Endometrial microvascular endothelial cells (primary cell): ENCODE results near the gene CABCOCO1. TPM values are rescaled to one million over a fixed set of nuclear protein-coding genes. Genes with fewer than 3 reads are reported as not detected.

ENCODE experiments used
- in situ Hi-C: cut with HindIII; loops from 2 replicates; pipeline ENCODE4 v1.10.0; 2017; ENCODE audit warnings: low sequenced_read_pairs, low pct_unique_long_range_greater_than_20kb; ENCODE audit errors: inconsistent ontology term
- total RNA-seq: library from RNA; depleted of rRNA; stranded (reverse); fragments of >200 nt; gene quantifications from one replicate; pipeline ENCODE4 v1.2.3, GENCODE V29; 2015; ENCODE audit errors: inconsistent ontology term

Gene CABCOCO1
- total RNA-seq, 1 donor from 2014 or later: 0.28 TPM

DNA sequence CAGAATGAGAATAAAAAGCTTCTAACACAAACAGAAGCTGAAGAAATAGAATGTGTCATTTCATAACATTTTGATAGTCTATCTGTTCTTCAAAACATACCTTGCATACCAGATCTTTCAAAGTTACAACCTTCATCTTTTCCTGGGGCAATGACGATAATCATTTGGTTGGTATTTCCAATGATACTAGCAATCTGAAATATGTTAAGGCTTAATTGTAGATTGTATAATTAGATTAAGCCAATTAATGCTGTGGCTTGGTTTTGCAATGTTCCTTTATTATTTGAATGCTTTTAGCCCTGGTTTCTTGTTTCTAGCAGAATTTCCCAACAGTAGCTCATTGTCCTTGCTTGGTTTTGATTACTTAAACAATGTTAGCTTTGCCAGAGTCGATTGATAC is 84.6 kb downstream of the CABCOCO1 start:
- in situ Hi-C loops: no loop called here

DNA sequence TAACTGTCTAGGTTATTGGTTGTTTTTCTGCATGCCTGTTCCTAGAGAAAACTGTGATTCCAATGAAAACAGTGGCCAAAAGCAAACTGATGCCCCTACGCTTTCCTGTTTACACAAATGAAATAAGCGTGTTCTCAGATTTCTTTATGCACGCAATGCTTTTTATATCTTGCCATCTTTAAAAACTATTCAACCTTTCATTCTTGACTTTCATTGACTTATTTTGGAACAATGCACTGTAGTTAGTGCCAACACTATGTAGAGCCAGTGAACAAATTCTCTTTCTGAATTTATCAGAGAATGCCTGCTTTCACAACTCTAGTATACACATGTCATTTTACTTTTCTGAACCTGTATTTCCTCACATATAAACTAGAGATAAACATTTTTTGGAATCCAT is 86.6 kb downstream of the CABCOCO1 start:
- in situ Hi-C loops: no loop called here

DNA sequence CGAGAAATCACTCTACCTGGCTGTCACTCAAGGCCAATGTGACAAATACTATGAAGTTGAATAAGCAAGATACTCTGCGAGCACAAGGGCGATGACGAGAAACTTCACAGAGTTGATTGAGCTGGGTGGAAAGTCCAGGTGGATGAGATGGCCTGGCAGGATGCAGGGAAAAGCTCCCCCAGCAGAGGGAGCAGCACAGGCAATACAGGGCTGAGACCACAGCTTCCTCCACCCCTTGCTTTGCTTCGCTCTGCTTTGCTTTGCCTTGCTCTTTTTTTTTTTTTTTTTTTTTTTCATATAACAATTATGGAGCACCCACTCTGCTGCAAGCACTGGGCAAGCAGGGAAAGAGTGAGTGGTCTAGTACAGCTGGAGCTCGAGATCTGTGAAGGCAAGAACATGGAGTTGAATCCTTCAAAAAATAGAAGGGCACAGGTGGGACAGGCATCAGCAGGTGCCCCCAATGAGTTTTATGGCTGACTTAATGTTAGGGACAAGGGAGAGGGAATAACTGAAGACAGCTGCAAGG is 88.3 kb downstream of the CABCOCO1 start:
- in situ Hi-C loops: no loop called here

DNA sequence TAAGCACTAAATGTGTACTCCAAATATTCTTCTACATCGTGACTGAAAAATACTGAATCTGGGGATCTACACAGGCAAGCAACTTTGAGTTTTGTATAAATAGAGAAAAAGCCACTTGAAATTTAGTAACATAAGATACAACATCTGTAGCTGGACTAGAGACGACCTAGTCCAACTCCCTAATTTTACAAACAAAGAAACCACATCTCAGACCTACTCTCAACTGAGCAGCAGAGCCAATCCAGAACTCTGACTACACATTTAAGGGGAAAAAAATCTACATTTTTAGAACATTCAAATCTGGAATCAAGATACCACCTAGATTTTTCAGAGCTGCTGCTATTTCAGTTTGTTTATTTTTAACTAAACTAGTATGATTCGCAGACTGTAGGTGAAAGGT is 88.9 kb downstream of the CABCOCO1 start:
- in situ Hi-C loops: no loop called here

DNA sequence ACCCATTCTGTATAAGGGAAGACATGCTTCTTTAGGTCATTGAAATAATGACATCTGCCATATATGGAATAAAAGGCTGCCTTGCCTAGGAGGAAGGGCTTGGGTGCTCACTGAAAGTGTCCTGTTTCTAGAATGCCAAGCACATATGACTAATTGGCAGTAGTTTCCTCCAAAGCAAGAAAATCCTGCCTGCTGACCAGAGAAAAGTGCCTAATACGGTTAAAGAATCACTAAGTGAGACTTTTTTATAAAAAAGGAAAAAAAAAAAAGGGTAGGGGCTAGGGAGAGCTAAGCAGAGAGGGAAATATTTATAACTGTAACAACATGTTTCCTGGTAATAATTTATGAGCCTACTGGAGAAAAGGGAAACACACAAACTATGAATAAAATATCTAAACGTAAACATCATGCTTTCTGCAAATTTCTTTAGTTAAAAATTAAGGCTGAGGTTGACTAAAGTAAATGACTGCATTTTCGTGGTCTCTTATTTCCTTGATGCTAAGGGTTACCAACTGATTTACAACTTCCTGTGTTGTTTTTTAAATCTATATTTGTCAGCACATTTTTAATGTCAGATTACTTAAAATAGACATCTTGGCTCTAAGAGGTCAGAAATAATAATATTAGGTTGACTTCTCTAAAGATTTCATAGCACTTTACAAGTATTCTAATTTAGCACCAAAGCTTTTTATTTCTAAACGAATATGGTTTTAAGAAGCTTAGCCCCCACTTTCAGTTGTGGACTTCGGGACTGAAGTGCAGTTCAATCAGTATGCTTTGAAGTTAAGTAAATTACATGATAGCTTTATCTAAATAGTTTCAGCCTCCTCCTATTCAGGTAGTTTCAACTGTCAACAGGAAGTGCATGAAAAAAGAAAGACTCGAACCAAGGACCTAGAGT is 89.6 kb downstream of the CABCOCO1 start:
- in situ Hi-C loops: no loop called here

DNA sequence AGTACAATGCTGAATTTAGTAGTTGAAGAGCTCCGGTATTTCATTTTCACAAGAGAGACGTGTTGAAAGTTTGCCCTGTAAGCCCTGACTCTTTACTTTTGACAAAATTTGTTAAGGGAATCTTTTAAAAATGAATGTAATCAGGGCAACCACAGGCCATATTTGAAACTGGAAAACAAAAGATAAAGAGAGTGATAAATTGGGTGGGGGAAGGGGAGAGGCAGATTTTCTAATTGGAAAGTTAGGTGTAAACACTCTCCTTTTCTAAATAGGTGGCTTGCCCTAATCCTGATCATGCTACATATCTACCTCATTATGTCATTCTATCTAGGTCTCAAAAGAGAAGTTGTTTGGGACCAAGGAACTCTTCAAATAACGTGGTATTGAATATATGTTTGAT is 90.7 kb downstream of the CABCOCO1 start:
- in situ Hi-C loops: no loop called here

DNA sequence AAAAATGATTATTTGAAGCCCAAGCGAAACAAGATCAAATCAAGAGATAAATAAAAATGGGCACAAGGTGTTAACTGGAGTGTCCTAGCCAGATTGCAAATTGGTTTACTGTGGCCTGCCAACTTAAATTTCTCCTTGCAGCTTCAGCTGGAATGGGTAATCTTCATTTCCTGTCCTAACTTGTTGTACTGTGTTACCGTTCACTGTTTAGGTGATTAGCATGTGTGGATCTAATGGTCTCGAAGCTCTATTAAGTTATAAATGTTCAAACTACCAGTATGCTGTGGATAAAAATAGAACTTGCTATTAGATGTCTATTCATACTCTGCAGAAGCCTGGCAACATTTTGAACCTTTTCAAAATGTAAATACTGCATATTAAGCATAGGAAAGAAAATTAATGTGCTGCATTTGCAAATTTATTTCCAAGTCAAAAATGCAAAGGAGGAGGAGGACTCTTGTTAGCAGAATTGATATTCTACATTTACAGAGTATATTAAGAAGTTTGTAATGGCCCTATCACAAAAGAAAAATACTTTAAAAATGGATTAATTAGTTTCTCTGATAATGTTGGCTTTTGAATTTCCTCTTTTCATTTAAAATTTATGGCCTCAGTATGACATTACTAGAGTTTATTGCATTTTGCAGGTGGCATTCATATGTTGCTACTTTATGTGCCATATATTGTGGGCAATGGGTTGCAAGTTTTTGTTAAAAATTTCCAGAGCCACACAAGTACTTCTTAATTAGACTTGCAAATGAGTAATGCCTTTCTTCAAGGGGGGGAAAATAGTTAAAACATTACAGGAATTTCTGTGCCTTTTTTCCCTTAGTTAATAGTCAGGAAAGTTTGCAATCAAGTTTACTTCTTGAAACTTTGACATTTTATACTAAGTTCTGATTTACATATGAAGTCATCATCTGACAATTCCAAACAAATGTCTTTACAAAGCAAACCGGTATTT is 92.1 kb downstream of the CABCOCO1 start:
- in situ Hi-C loops: no loop called here

DNA sequence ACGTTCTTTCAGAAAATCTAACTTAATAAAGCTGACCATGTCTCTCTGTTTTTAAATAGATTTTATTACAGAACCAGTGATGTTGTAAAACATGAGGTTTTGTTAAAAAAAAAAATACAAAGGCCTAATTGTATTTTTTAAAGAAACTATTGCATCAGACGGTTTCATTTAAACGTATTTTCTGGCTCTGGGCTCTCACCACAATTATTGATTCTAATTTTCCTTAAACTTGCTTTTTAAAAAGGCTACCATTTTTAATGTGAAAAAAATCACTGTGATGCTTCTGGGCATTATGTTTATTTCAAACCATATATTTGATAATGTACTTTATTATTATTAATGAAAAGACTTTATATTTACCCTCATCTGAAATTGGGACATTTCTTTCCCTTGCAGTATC is 94.3 kb downstream of the CABCOCO1 start:
- in situ Hi-C loops: no loop called here

DNA sequence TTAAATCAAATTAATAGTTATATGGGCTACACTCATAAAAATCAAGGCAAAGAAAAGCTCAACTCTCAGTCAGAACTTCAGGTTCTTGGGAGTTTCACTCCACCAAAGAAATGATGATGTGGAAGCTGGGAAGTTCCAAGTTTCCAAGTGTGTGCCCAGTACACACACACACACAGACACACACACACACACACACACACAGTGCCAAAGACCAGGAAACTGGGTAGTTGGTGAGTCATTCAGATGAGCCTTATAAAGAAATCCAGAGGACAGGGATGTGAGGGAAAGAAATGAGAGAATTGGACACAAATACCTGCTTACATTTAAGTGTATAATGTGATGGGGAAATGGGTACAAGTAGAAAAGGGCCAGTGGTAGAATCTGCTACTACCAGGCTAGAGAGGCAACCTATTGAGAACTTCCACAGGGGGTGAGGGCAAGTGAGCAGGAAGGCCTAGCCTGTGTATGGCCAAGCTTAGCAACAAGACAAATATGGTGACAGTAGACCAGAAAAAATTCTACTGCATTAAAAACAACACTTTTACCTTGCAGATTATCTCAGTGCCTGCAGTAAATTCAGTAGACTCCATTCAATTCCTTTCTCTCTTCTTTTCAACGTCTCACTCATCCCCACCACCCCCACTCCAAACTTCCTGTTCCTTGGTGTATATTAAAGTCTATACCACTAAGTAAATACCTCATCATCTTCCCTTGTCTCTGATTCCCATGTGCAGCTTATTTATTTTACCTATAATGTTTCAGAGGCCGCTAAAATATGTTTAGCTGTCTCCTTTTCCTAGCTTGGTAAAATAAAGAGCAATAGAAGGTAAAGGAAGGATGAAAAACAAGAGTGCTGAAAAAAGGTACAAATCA is 95.0 kb downstream of the CABCOCO1 start:
- in situ Hi-C loops: no loop called here

DNA sequence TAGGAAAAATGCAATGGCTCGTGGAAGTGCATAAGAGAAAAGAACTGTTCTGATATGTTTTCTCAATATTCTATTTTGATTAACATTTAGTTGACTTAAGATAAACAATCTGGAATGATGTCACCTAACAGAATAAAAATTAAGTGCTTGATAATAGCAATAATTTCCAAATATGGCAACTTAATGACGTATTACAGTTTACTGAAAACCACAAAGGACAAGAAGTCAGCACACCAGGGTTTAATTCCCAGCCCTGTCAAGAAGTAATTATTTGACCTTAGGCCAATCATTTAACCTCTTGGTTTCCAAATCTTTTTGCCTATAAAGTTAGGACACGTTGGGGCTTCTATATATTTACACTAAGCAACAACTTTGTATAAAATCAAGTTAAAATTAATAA is 95.7 kb downstream of the CABCOCO1 start:
- in situ Hi-C loops: no loop called here

DNA sequence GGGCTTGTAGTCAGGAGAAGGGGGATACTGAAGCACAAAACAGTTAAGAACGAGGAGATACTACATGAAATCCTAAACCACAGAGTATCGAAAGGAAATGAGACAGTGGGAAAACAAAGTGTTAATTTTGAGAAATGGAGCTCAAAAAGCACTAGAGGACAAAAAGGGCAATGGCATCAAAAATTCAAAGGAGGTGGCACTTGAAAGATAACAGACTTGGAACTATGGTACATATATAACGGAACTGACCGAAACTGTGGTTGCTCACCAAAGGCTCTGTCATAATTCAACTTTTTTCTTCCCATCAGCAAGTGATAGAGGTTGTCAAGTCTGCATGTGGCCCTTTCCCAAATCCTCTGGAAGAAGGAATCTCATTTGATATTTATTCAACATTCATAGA is 97.0 kb downstream of the CABCOCO1 start:
- in situ Hi-C loops: no loop called here

DNA sequence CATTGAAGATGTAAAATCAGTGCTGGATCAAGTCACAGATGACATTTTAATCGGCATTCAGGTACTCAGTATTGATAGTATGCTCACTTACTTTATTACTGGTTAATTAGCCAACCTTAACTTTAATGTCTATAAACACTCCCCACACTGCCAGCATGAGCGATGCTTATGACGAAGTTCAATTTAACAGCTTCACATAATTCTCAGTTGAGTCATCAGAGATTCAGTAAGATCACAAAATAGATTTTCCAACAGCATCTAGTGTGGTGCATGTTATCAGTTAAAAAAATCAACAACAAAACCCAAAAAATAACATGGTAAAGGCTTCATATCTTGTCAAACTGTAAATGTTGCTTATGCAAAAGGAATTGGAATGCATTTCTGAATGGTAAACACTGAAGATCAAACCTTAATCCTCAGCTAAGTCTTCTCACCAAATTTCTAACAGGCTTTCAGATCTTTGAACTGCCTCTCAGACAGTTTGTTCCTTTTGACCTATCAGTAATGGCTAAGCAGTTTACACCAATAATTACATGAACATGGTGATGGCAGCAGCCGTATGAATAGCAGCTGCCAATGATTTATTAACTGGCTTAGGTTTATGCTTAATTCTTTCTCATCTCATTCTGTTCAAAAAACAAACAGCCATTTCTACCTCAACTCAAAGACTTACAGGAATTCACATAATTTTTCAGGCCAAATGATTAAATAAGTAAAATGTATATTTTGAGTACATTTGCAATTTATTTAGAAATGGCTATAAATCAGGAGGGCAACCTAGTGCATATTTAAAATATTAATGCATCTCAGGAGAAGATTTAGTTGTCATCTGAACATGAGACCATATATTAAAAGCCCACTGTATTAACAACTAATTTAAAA is 98.5 kb downstream of the CABCOCO1 start:
- in situ Hi-C loops: no loop called here

DNA sequence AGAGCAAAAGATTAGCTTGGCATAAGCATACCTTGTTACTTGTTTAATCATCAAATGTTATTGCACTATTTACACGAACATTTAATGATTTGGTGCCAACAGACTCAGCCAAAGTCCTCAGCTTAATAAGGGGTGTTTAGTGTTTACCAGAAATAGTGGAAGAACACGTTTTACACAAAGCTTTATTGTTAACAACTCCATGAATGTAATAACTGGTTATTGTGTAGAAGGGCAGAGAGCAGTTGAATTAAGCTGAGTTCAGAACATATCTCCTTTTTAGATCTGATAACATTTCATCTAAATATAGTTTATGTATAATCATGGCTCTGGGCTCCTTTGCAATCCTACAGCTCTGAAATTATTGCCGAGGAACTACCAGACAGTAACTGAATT is 99.1 kb downstream of the CABCOCO1 start:
- in situ Hi-C loops: no loop called here

DNA sequence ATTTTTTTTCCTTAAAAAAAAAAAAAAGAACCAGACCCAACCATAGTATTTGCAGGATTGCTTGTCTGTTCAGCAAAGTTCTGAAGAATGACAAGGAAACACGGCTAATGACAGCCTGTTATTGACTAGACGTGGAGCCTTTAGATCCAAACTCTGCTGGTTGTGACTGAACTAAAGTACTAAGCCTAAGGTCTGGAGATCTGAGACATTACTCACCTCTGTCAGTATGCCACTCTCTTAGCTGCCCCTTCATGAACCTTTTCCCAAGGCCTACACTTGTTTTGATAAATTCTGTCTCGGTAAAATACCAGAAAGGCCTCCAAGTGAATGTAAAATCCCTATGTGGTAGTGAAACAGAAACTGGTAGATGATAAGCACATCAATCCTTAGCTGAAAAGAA is 101.0 kb downstream of the CABCOCO1 start:
- in situ Hi-C loops: no loop called here

DNA sequence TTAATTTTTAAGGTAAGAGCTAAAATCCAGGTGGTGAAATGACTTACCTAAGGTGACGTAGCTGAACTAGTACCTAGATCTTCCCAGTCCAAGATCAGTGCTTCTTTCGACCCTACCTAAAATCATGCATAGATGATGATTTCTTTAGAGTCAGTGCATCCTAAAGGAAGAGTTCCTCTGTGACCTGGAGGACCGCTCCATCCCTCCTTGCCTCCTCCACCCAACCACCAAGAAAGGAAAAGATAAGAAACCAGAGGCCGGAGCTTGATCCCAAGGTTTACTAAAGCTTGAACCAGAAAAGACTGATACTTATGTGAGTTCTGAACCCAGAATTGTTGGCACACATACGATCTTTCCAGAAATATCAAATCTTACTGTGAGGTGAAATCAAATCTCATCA is 101.8 kb downstream of the CABCOCO1 start:
- in situ Hi-C loops: no loop called here

DNA sequence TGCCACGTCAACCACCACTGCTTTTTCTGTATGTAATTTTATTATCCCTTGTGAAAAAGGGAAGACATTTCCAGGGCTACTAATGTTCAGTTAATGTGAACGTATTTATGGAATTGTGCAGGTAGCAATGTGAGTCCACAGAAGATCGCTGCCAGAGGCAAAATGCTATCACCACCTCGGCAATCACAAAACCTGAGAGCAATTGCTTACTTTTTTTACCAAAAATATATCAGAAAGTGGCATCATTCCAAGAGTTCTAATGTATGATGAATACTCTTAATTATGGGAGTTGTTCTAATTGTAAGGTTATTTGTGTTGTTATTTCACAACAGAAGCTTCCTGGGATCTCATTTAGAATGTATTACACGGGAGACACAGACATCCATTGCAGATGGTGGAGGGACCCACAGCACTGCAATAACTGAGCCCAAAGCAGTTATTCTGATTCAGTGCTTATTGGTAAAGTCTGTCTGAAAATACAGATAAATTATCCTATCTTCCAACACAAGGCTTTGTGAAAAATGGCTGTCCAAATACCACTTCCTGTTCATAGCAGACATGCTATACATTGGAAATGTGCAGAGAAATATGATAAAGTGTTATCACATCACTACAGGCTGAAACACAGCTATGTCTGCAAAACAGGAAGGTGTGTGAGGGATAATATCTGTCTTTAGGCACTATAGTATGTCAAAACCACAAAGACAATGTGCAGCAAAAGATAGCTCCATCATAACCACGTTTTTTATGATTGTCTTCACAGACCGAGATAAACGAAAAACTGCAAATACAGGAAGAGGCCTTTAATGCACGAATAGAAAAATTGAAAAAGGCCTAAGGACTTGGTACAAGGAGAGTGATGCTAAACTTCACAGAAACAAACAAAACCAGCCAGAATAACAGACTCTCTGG is 102.7 kb downstream of the CABCOCO1 start:
- in situ Hi-C loops: no loop called here

DNA sequence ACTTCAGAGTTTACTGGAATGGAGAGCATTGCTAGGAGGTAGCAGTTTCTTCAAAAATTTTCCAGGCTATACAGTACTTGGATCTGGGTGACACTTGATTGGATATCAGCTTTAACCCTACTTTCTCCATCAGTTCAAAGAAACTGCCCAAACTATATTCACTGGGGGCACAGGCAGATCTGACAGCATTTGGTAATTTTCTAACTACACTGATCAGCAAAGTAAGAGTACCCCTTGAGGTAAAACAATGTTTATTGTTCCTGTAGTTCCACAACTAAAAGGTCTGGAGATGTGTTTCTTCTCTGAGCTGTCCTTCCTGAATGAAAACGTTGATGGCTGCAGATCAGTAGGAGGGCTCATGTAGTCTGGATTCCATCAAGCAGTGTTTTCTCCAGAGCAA is 104.2 kb downstream of the CABCOCO1 start:
- in situ Hi-C loops: no loop called here
